SU-DHL-6 (cell line): ENCODE data around the gene ICA1.
"Not testable (repeated sequence)": the region's sequence is repeated elsewhere in the genome, so short reads cannot be mapped to it uniquely, and the experiment has no call there.

Experiments
- H2AFZ ChIP-seq: fragments of 200-600 bp; sonication (generic); 2 replicates; pipeline ENCODE4 v1.6.1; 2014; ENCODE audit warnings: low read depth, mild to moderate bottlenecking, moderate library complexity, mixed read lengths, antibody characterized with exemption, low read length; ENCODE audit not compliant: severe bottlenecking
- H3F3A ChIP-seq: fragments of 200-600 bp; shearing (Covaris generic); 2 replicates; pipeline ENCODE4 v1.6.0; 2016; ENCODE audit warnings: antibody characterized with exemption, mild to moderate bottlenecking; ENCODE audit not compliant: insufficient read depth
- H3K27ac ChIP-seq: fragments of 200-600 bp; sonication (generic); 2 replicates; pipeline ENCODE4 v1.5.1; 2016; ENCODE audit warnings: low read depth, mild to moderate bottlenecking, low read length, moderate library complexity, mixed read lengths
- H3K27me3 ChIP-seq: fragments of 200-600 bp; sonication (generic), shearing (Covaris generic); 2 replicates; pipeline ENCODE4 v1.6.0; 2014; ENCODE audit warnings: mild to moderate bottlenecking, low read length
- H3K36me3 ChIP-seq: fragments of 200-600 bp; sonication (generic); 2 replicates; pipeline ENCODE4 v1.6.1; 2014; ENCODE audit warnings: mild to moderate bottlenecking, low read length, mixed read lengths
- H3K4me2 ChIP-seq: fragments of 300-600, 200-600 bp; shearing (Covaris generic), sonication (generic); 2 replicates; pipeline ENCODE4 v1.6.0; 2014; ENCODE audit warnings: low read length, low read depth, mild to moderate bottlenecking; ENCODE audit not compliant: poor library complexity, severe bottlenecking
- H3K4me3 ChIP-seq: fragments of 200-600 bp; sonication (generic); 2 replicates; pipeline ENCODE4 v1.5.1; 2014; ENCODE audit warnings: antibody characterized with exemption, low read length, mild to moderate bottlenecking, mixed read lengths; ENCODE audit not compliant: insufficient read depth, poor library complexity, severe bottlenecking
- H3K79me2 ChIP-seq: fragments of 200-600 bp; sonication (generic); 2 replicates; pipeline ENCODE4 v1.6.1; 2014; ENCODE audit warnings: mild to moderate bottlenecking, low read length, moderate library complexity; ENCODE audit not compliant: insufficient read depth
- H3K9ac ChIP-seq: fragments of 200-600 bp; sonication (generic); 2 replicates; pipeline ENCODE4 v1.7.0; 2014; ENCODE audit warnings: mild to moderate bottlenecking, low read length
- H3K9me2 ChIP-seq: fragments of 200-600 bp; sonication (generic); replicated peaks from 2 replicates; pipeline ENCODE4 v1.6.1; 2014; ENCODE audit warnings: low read length; ENCODE audit not compliant: insufficient read depth
- H3K9me3 ChIP-seq: fragments of 200-600 bp; sonication (generic); 2 replicates; pipeline ENCODE4 v1.6.1; 2014; ENCODE audit warnings: low read length, mixed read lengths; ENCODE audit not compliant: insufficient read depth
- H4K20me1 ChIP-seq: fragments of 200-600 bp; sonication (generic); 2 replicates; pipeline ENCODE4 v1.6.1; 2014; ENCODE audit warnings: low read depth, mild to moderate bottlenecking, antibody characterized with exemption, low read length, moderate library complexity, mixed read lengths
- CTCF ChIP-seq: fragments of 200-600 bp; sonication (generic); IDR thresholded peaks from one replicate; pipeline ENCODE4 v1.5.1; 2017; ENCODE audit warnings: antibody characterized with exemption, mild to moderate bottlenecking, low read length, moderate library complexity; ENCODE audit not compliant: insufficient read depth, poor library complexity, severe bottlenecking
- EZH2phosphoT487 ChIP-seq: fragments of 200-600 bp; sonication (generic), shearing (Covaris generic); conservative IDR thresholded peaks from 2 replicates; pipeline ENCODE4 v1.6.1; 2018; ENCODE audit warnings: mild to moderate bottlenecking, antibody characterized with exemption, low read length, moderate library complexity, mixed read lengths

Gene ICA1

GRCh38 chr7:8109196-8110022 is 152.6 kb downstream of the ICA1 start:
- Histone ChIP-seq H3K36me3 (no peaks in the 10 kb centered on the region), H3K4me2 (no peak overlapping the region), H3K79me2 (no peaks in the 10 kb centered on the region), H3K9me2 (no peaks in the 10 kb centered on the region), H3F3A (no peaks in the 10 kb centered on the region), H3K4me3 (no peak overlapping the region), H3K9me3 (no peaks in the 10 kb centered on the region), H4K20me1 (no peaks in the 10 kb centered on the region), H3K27me3 (no peaks in the 10 kb centered on the region), H3K27ac (no peak overlapping the region), H3K9ac (no peak overlapping the region), H2AFZ (no peak overlapping the region)
- TF ChIP-seq EZH2phosphoT487 (no peak), CTCF (no peak)

GRCh38 chr7:8105449-8106095 is 156.4 kb downstream of the ICA1 start:
- H3K27ac ChIP-seq, result no peak overlapping the region
- no peaks in the 10 kb centered on the region for H3K79me2 ChIP-seq
- no peaks in the 10 kb centered on the region for H3K9me3 ChIP-seq
- H3K4me3 ChIP-seq, result no peak overlapping the region
- no peaks in the 10 kb centered on the region for H3K9me2 ChIP-seq
- no peaks in the 10 kb centered on the region for H3K36me3 ChIP-seq
- TF ChIP-seq EZH2phosphoT487 (no peak), CTCF (no peak)
- H4K20me1 ChIP-seq, result no peaks in the 10 kb centered on the region
- no peak overlapping the region for H3K4me2 ChIP-seq
- no peak overlapping the region for H3K9ac ChIP-seq
- H2AFZ ChIP-seq, result no peak overlapping the region
- no peaks in the 10 kb centered on the region for H3K27me3 ChIP-seq
- H3F3A ChIP-seq, result no peaks in the 10 kb centered on the region

- Histone ChIP-seq H3K9ac (no peak overlapping the region), H3K27ac (no peak overlapping the region), H3K79me2 (no peaks in the 10 kb centered on the region), H3F3A (no peaks in the 10 kb centered on the region), H4K20me1 (no peaks in the 10 kb centered on the region), H3K4me3 (no peak overlapping the region), H3K36me3 (no peaks in the 10 kb centered on the region), H3K4me2 (no peak overlapping the region), H3K27me3 (no peaks in the 10 kb centered on the region), H3K9me3 (no peaks in the 10 kb centered on the region), H2AFZ (no peak overlapping the region), H3K9me2 (no peaks in the 10 kb centered on the region)
- no peak for TF ChIP-seq EZH2phosphoT487
- TF ChIP-seq CTCF, result no peak
These were observed 158.7 kb downstream of the ICA1 start for GRCh38 chr7:8103282-8103681.

GRCh38 chr7:8101292-8101691 is 160.7 kb downstream of the ICA1 start:
- H3K4me3 ChIP-seq, H3K36me3 ChIP-seq, H3K27me3 ChIP-seq, H3K27ac ChIP-seq, H3K9me2 ChIP-seq, H4K20me1 ChIP-seq, H3K4me2 ChIP-seq, H3K9ac ChIP-seq, H3F3A ChIP-seq, H3K9me3 ChIP-seq, H2AFZ ChIP-seq, H3K79me2 ChIP-seq: not testable (repeated sequence)
